Chondrocyte (in vitro differentiated cells): ENCODE data around the gene GRK5. TPM values are rescaled to one million over a fixed set of nuclear protein-coding genes. Genes with fewer than 3 reads are reported as not detected.
"Not testable (repeated sequence)": the region's sequence is repeated elsewhere in the genome, so short reads cannot be mapped to it uniquely, and the experiment has no call there.

Source experiments
- DNase-seq: peaks from one replicate; pipeline ENCODE4 v3.0.0; 2021; ENCODE audit warnings: mixed read lengths, low spot score
- H3K27ac Mint-ChIP-seq: one replicate; pipeline ENCODE4 v1.8.0; 2021; ENCODE audit warnings: mild to moderate bottlenecking, moderate library complexity, mixed read lengths; ENCODE audit not compliant: unreplicated experiment
- H3K27me3 Mint-ChIP-seq: 2 replicates; pipeline ENCODE4 v1.8.0; 2021; ENCODE audit warnings: low read depth, mixed read lengths
- H3K36me3 Mint-ChIP-seq: 2 replicates; pipeline ENCODE4 v1.8.0; 2021; ENCODE audit warnings: low read depth, mixed read lengths
- H3K4me1 Mint-ChIP-seq: 2 replicates; pipeline ENCODE4 v1.8.0; 2021; ENCODE audit warnings: low read depth, mild to moderate bottlenecking, mixed read lengths
- H3K4me3 Mint-ChIP-seq: one replicate; pipeline ENCODE4 v1.8.0; 2021; ENCODE audit warnings: mild to moderate bottlenecking, moderate library complexity, mixed read lengths; ENCODE audit not compliant: unreplicated experiment
- H3K9me3 Mint-ChIP-seq: 2 replicates; pipeline ENCODE4 v1.8.0; 2021; ENCODE audit warnings: low read depth, mixed read lengths
- CTCF ChIP-seq: fragments of 200-600 bp; sonication (generic); IDR thresholded peaks from 2 replicates; pipeline ENCODE4 v1.5.0; 2021; ENCODE audit warnings: antibody characterized with exemption, mild to moderate bottlenecking, moderate library complexity
- total RNA-seq: library from RNA; stranded (reverse); gene quantifications from 3 replicates; pipeline ENCODE4 v1.2.1, GENCODE V29; 2021

The GRK5 gene
- total RNA-seq, 1 donor from 2014 or later, result 16.4 TPM

GRCh38 chr10:119233123-119233820 lies 25.9 kb downstream of the GRK5 start:
- no peak overlapping the region for H3K27ac Mint-ChIP-seq
- H3K27me3 Mint-ChIP-seq, result no peaks in the 10 kb centered on the region

DNA sequence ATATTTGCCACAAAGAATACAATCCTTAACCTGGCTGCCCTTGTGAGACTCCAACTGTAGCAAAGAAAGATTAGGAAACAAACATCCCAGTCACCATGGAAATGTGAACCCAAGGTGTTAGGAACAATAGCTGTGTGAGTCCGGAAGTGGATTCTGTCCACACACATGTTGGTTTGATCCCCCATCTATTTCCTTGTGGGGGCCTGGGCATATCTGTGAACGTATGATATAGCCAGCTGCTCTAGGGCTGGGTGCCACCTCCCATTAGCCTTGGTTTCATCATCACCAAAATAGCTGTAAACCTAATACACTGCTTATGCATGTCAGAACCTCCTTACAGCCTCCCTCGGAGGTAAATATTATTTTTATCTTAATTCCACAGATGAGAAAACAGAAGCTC lies 26.4 kb downstream of the GRK5 start:
- DNase-seq, result no peak
- no peaks in the 10 kb centered on the region for H3K36me3 Mint-ChIP-seq
- H3K27ac Mint-ChIP-seq, result no peak overlapping the region
- peaks cover 44% of the 10 kb centered on the region for H3K4me1 Mint-ChIP-seq
- no peak for TF ChIP-seq CTCF
- H3K9me3 Mint-ChIP-seq, result no peaks in the 10 kb centered on the region
- no peaks in the 10 kb centered on the region for H3K27me3 Mint-ChIP-seq
- H3K4me3 Mint-ChIP-seq, result no peak overlapping the region

More at GRCh38 chr10:119233123-119233820, 25.9 kb downstream of the GRK5 start:
- DNase-seq, result no peak
- Mint-ChIP-seq H3K9me3 (no peaks in the 10 kb centered on the region), H3K4me3 (no peak overlapping the region), H3K4me1 (peaks cover 40% of the 10 kb centered on the region), H3K36me3 (no peaks in the 10 kb centered on the region)
- TF ChIP-seq CTCF, result no peak

- no peak for DNase-seq
- Mint-ChIP-seq H3K27ac (peak overlapping the region; percentile 64), H3K9me3 (no peaks in the 10 kb centered on the region), H3K36me3 (no peaks in the 10 kb centered on the region), H3K4me3 (no peak overlapping the region), H3K4me1 (peaks cover 44% of the 10 kb centered on the region), H3K27me3 (no peaks in the 10 kb centered on the region)
- TF ChIP-seq CTCF, result no peak
Observed at GRCh38 chr10:119235356-119235755, 28.0 kb downstream of the GRK5 start.

DNA sequence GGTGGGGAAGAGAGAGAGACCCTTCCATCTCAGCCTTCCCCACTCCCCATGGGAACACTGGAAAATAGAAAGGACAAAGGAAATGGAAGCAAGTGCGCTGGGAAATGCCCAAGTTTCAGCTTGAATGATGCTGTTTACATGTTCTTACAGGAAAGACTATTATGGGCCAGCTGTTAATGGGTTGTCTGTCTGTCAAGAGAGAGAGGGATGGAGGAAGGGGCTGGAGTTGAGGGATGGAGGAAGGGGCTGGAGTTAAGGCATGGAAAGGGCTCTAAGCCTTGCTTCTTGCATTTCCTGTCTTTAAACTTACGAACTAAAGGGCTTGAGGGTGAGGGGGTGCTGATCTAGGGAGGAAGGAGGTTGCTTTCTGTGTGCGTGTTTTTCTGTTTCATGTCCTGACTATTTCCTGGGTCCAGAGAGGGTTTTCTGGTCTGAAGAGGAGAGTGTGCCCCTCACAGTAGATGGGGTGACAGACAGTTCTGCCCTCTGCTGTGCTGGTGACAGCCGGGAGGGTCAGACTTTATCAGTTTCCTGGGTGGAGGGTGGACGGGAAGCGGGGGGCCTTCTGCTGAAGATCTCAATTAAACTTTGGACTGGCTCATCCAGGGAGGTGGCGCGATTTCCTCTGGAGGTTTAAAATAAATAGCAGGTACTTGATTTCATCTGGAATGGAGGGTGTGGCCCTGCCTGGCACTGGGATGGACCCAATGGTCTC lies 30.5 kb downstream of the GRK5 start:
- Mint-ChIP-seq H3K27ac (peak overlapping the region; percentile 53), H3K4me3 (no peak overlapping the region), H3K9me3 (no peaks in the 10 kb centered on the region), H3K4me1 (peaks cover 40% of the 10 kb centered on the region), H3K36me3 (no peaks in the 10 kb centered on the region), H3K27me3 (no peaks in the 10 kb centered on the region)
- no peak for DNase-seq
- TF ChIP-seq CTCF, result no peak

GRCh38 chr10:119238577-119238976 lies 31.2 kb downstream of the GRK5 start:
- H3K36me3 Mint-ChIP-seq, result no peaks in the 10 kb centered on the region
- H3K27me3 Mint-ChIP-seq, result no peaks in the 10 kb centered on the region
- H3K4me1 Mint-ChIP-seq, result peaks cover 38% of the 10 kb centered on the region
- no peak overlapping the region for H3K27ac Mint-ChIP-seq
- no peak for DNase-seq
- no peak overlapping the region for H3K4me3 Mint-ChIP-seq
- TF ChIP-seq CTCF, result no peak
- H3K9me3 Mint-ChIP-seq, result no peaks in the 10 kb centered on the region

GRCh38 chr10:119239015-119239414 lies 31.6 kb downstream of the GRK5 start:
- H3K4me1 Mint-ChIP-seq, result peaks cover 37% of the 10 kb centered on the region
- not testable (repeated sequence) for H3K36me3 Mint-ChIP-seq, H3K9me3 Mint-ChIP-seq, H3K4me3 Mint-ChIP-seq, DNase-seq, H3K27ac Mint-ChIP-seq, H3K27me3 Mint-ChIP-seq

GRCh38 chr10:119239630-119240029 lies 32.3 kb downstream of the GRK5 start:
- peaks cover 33% of the 10 kb centered on the region for H3K4me1 Mint-ChIP-seq
- H3K27ac Mint-ChIP-seq, H3K36me3 Mint-ChIP-seq, H3K9me3 Mint-ChIP-seq, H3K27me3 Mint-ChIP-seq, DNase-seq, H3K4me3 Mint-ChIP-seq: not testable (repeated sequence)
